ENCODE data around the gene BCL7A. TPM values are rescaled to one million over a fixed set of nuclear protein-coding genes. Genes with fewer than 3 reads are reported as not detected.

Gene BCL7A
- total RNA-seq, 1 donor = 12.2 TPM

GRCh38 chr12:122084857-122085405 lies 63.2 kb downstream of the BCL7A start:
- DNase-seq (ENCODE audit: low read depth) = no peak
- no peak overlapping the region for H3K4me3 ChIP-seq (ENCODE audit: low read depth, low read length)
- no peak for TF ChIP-seq CTCF (IDR thresholded peaks at IDR 0.05; ENCODE audit: insufficient read depth, low read length)

GRCh38 chr12:122085591-122085990 lies 63.9 kb downstream of the BCL7A start:
- no peak overlapping the region for H3K4me3 ChIP-seq (ENCODE audit: low read depth, low read length)
- no peak for TF ChIP-seq CTCF (IDR thresholded peaks at IDR 0.05; ENCODE audit: insufficient read depth, low read length)
- no peak for DNase-seq (ENCODE audit: low read depth)

- no peak for TF ChIP-seq CTCF (IDR thresholded peaks at IDR 0.05; ENCODE audit: insufficient read depth, low read length)
- no peak for DNase-seq (ENCODE audit: low read depth)
- no peak overlapping the region for H3K4me3 ChIP-seq (ENCODE audit: low read depth, low read length)
Observed at GRCh38 chr12:122086116-122086515, 64.4 kb downstream of the BCL7A start.

- no peak for TF ChIP-seq CTCF (IDR thresholded peaks at IDR 0.05; ENCODE audit: insufficient read depth, low read length)
- no peak overlapping the region for H3K4me3 ChIP-seq (ENCODE audit: low read depth, low read length)
Observed at GRCh38 chr12:122086641-122087285, 65.1 kb downstream of the BCL7A start.

GRCh38 chr12:122087431-122088178 lies 65.9 kb downstream of the BCL7A start:
- DNase-seq (ENCODE audit: low read depth) = no peak
- TF ChIP-seq CTCF (IDR thresholded peaks at IDR 0.05; ENCODE audit: insufficient read depth, low read length) = no peak
- H3K4me3 ChIP-seq (ENCODE audit: low read depth, low read length) = no peak overlapping the region

More at GRCh38 chr12:122086641-122087285, 65.1 kb downstream of the BCL7A start:
- DNase-seq (ENCODE audit: low read depth) = no peak

GRCh38 chr12:122088179-122088810 lies 66.6 kb downstream of the BCL7A start:
- H3K4me3 ChIP-seq (ENCODE audit: low read depth, low read length) = no peak overlapping the region
- no peak for TF ChIP-seq CTCF (IDR thresholded peaks at IDR 0.05; ENCODE audit: insufficient read depth, low read length)
- DNase-seq (ENCODE audit: low read depth) = peak; percentile 40
